Measurements from ENCODE around the gene ZNF646. TPM values are rescaled to one million over a fixed set of nuclear protein-coding genes. Genes with fewer than 3 reads are reported as not detected.

The ZNF646 gene
- total and polyA plus RNA-seq, 2 of the 13 experiments (the other 11 are each of a cell fraction or from before 2014, with no cell fraction given): 3.4 to 10.9 TPM

GRCh38 chr16:31073970-31074813 lies at the start of gene ZNF646, which contains the start of gene ZNF668 (continued):
- peak; percentile 25; the same call in 1 of the 2 replicates for TF ChIP-seq HOMEZ (CRISPR knock-in tag; IDR thresholded peaks at IDR 0.05; ENCODE audit: low read depth)
- no peak; the same call in 1 of the 2 replicates for TF ChIP-seq ZNF20 (CRISPR knock-in tag; IDR thresholded peaks at IDR 0.05)
- peak; percentile 62 for TF ChIP-seq NFYC (CRISPR knock-in tag; IDR thresholded peaks at IDR 0.05)
- peak; percentile 81 for TF ChIP-seq ZNF451 (CRISPR knock-in tag; IDR thresholded peaks at IDR 0.05)
- TF ChIP-seq ZNF510 (CRISPR knock-in tag; IDR thresholded peaks at IDR 0.05; ENCODE audit: low read depth): peak; percentile 89
- TF ChIP-seq ZNF234 (CRISPR knock-in tag; conservative IDR thresholded peaks at IDR 0.05): no peak
- TF ChIP-seq, protein P1, sequence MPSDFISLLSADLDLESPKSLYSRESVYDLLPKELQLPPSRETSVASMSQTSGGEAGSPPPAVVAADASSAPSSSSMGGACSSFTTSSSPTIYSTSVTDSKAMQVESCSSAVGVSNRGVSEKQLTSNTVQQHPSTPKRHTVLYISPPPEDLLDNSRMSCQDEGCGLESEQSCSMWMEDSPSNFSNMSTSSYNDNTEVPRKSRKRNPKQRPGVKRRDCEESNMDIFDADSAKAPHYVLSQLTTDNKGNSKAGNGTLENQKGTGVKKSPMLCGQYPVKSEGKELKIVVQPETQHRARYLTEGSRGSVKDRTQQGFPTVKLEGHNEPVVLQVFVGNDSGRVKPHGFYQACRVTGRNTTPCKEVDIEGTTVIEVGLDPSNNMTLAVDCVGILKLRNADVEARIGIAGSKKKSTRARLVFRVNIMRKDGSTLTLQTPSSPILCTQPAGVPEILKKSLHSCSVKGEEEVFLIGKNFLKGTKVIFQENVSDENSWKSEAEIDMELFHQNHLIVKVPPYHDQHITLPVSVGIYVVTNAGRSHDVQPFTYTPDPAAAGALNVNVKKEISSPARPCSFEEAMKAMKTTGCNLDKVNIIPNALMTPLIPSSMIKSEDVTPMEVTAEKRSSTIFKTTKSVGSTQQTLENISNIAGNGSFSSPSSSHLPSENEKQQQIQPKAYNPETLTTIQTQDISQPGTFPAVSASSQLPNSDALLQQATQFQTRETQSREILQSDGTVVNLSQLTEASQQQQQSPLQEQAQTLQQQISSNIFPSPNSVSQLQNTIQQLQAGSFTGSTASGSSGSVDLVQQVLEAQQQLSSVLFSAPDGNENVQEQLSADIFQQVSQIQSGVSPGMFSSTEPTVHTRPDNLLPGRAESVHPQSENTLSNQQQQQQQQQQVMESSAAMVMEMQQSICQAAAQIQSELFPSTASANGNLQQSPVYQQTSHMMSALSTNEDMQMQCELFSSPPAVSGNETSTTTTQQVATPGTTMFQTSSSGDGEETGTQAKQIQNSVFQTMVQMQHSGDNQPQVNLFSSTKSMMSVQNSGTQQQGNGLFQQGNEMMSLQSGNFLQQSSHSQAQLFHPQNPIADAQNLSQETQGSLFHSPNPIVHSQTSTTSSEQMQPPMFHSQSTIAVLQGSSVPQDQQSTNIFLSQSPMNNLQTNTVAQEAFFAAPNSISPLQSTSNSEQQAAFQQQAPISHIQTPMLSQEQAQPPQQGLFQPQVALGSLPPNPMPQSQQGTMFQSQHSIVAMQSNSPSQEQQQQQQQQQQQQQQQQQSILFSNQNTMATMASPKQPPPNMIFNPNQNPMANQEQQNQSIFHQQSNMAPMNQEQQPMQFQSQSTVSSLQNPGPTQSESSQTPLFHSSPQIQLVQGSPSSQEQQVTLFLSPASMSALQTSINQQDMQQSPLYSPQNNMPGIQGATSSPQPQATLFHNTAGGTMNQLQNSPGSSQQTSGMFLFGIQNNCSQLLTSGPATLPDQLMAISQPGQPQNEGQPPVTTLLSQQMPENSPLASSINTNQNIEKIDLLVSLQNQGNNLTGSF (CRISPR knock-in tag; IDR thresholded peaks at IDR 0.05): 0 out of 2 replicates have a peak, but pooled peaks have one; percentile 13
- peak; percentile 62; the same call in 1 of the 2 replicates for TF ChIP-seq ZNF788 (CRISPR knock-in tag; IDR thresholded peaks at IDR 0.05; ENCODE audit: borderline replicate concordance)
- peak; percentile 24; the same call in 1 of the 2 replicates for TF ChIP-seq KLF13 (CRISPR knock-in tag; IDR thresholded peaks at IDR 0.05)
- TF ChIP-seq HNRNPLL (IDR thresholded peaks at IDR 0.05; ENCODE audit: low read depth, low read length, poor library complexity, severe bottlenecking): peak; percentile 90
- peak; percentile 95 for TF ChIP-seq YEATS2 (CRISPR knock-in tag; IDR thresholded peaks at IDR 0.05; ENCODE audit: borderline replicate concordance)
- TF ChIP-seq ZBTB25 (CRISPR knock-in tag; IDR thresholded peaks at IDR 0.05): peak; percentile 95
- TF ChIP-seq ZNF264 (CRISPR knock-in tag; IDR thresholded peaks at IDR 0.05): peak; percentile 65; the same call in 1 of the 2 replicates
- peak; percentile 42 for TF ChIP-seq ZNF317 (CRISPR knock-in tag; IDR thresholded peaks at IDR 0.05)
- TF ChIP-seq MAFK (conservative IDR thresholded peaks at IDR 0.05 in 1 of 2, IDR thresholded peaks at IDR 0.05 in 1 of 2; ENCODE audit: low read length in 2 of 2): no peak
- TF ChIP-seq BORCS8-MEF2B (CRISPR knock-in tag; IDR thresholded peaks at IDR 0.05): peak; percentile 78; the same call in 1 of the 2 replicates
- TF ChIP-seq KDM5B (CRISPR knock-in tag; IDR thresholded peaks at IDR 0.05; ENCODE audit: borderline replicate concordance): peak; percentile 68; the same call in 1 of the 2 replicates
- peak; percentile 71 for TF ChIP-seq CCAR2 (optimal IDR thresholded peaks at IDR 0.05; ENCODE audit: low read depth, low read length)
- TF ChIP-seq, protein P2, sequence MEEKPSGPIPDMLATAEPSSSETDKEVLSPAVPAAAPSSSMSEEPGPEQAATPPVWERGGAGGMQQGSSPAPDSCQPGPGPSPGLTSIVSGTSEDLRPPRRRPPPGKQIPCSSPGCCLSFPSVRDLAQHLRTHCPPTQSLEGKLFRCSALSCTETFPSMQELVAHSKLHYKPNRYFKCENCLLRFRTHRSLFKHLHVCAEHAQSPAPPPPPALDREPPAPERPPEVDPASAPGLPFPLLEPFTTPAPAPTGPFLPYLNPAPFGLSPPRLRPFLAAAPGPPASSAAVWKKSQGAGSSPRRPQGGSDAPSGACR (CRISPR knock-in tag; IDR thresholded peaks at IDR 0.05): 0 out of 2 replicates have a peak, but pooled peaks have one; percentile 43
- TF ChIP-seq ARNT2 (CRISPR knock-in tag; IDR thresholded peaks at IDR 0.05; ENCODE audit: low read depth): peak; percentile 66; the same call in 1 of the 2 replicates
